Measurements from ENCODE around the gene NHERF1. TPM values are rescaled to one million over a fixed set of nuclear protein-coding genes. Genes with fewer than 3 reads are reported as not detected.

Gene NHERF1
- total RNA-seq, 1 experiment from 2014 or later, result 83.6 TPM

- intact Hi-C loops (cut with micrococcal nuclease; ENCODE audit: unreplicated experiment), result loop anchor here (1.0 to 5.0 kb wide), 5 partner anchors 27 to 217 kb away; no protein-coding TSS in a partner anchor
- Histone ChIP-seq H3K4me1 (replicated peaks; ENCODE audit: insufficient read depth) (peaks cover 32% of the 10 kb centered on the region), H2AFZ (no peak overlapping the region), H3F3A (ENCODE audit: insufficient read depth, low read depth) (peaks cover 9% of the 10 kb centered on the region; the same call in 1 of the 2 replicates), H3K4me3 (no peak overlapping the region), H3K27ac (no peak overlapping the region), H3K79me2 (ENCODE audit: low read depth) (peaks cover 2% of the 10 kb centered on the region), H4K20me1 (ENCODE audit: insufficient read depth) (no peaks in the 10 kb centered on the region), H3K9me2 (ENCODE audit: insufficient read depth) (no peaks in the 10 kb centered on the region), H3K36me3 (ENCODE audit: low read depth) (no peaks in the 10 kb centered on the region), H3K4me2 (no peak overlapping the region), H3K9me3 (ENCODE audit: insufficient read depth, low read depth) (no peaks in the 10 kb centered on the region), H3K27me3 (ENCODE audit: insufficient read depth, low read depth) (no peaks in the 10 kb centered on the region)
- DNase-seq, result no peak
- no TSS peak for BruUV-seq (replicated peaks)
- ChIA-PET CTCF (no interaction called here), POLR2A (ENCODE audit: unreplicated experiment) (no interaction called here)
- no peak for TF ChIP-seq EZH2 (IDR thresholded peaks at IDR 0.05; ENCODE audit: low read depth)
- TF ChIP-seq CTCF (conservative IDR thresholded peaks at IDR 0.05), result no peak
Measured at GRCh38 chr17:74743755-74744154, 4.7 kb upstream of the NHERF1 start.

- Histone ChIP-seq H3K79me2 (ENCODE audit: low read depth) (peaks cover 8% of the 10 kb centered on the region), H4K20me1 (ENCODE audit: insufficient read depth) (no peaks in the 10 kb centered on the region), H3K9me2 (ENCODE audit: insufficient read depth) (no peaks in the 10 kb centered on the region), H3K4me2 (no peak overlapping the region), H3K4me3 (no peak overlapping the region), H3F3A (ENCODE audit: insufficient read depth, low read depth) (peaks cover 9% of the 10 kb centered on the region; the same call in 1 of the 2 replicates), H3K27ac (no peak overlapping the region), H3K4me1 (replicated peaks; ENCODE audit: insufficient read depth) (peaks cover 29% of the 10 kb centered on the region), H2AFZ (no peak overlapping the region), H3K36me3 (ENCODE audit: low read depth) (no peaks in the 10 kb centered on the region), H3K9me3 (ENCODE audit: insufficient read depth, low read depth) (no peaks in the 10 kb centered on the region), H3K27me3 (ENCODE audit: insufficient read depth, low read depth) (no peaks in the 10 kb centered on the region)
- intact Hi-C loops (cut with micrococcal nuclease; ENCODE audit: unreplicated experiment), result loop anchor here (1.0 to 5.0 kb wide), 5 partner anchors 26 to 216 kb away; no protein-coding TSS in a partner anchor
- no TSS peak for BruUV-seq (replicated peaks)
- POLR2A ChIA-PET (ENCODE audit: unreplicated experiment), result no interaction called here
- no peak for TF ChIP-seq CTCF (conservative IDR thresholded peaks at IDR 0.05)
- TF ChIP-seq EZH2 (IDR thresholded peaks at IDR 0.05; ENCODE audit: low read depth), result no peak
- CTCF ChIA-PET, result interaction anchor here (0.7 to 1.9 kb wide), 7 partner anchors 25 to 216 kb away, joined by 4 to 12 read pairs (median 4); partner anchors contain the start of genes FDXR and NAT9
- DNase-seq, result no peak
Measured at GRCh38 chr17:74744349-74744713, 4.1 kb upstream of the NHERF1 start.

GRCh38 chr17:74744714-74745547 is 3.5 kb upstream of the NHERF1 start:
- DNase-seq, result peak; percentile 57 to 91
- Histone ChIP-seq H3K27me3 (ENCODE audit: insufficient read depth, low read depth) (no peaks in the 10 kb centered on the region), H3K9me2 (ENCODE audit: insufficient read depth) (no peaks in the 10 kb centered on the region), H3K4me3 (no peak overlapping the region), H3K36me3 (ENCODE audit: low read depth) (no peaks in the 10 kb centered on the region), H3K9me3 (ENCODE audit: insufficient read depth, low read depth) (no peaks in the 10 kb centered on the region), H3F3A (ENCODE audit: insufficient read depth, low read depth) (peaks cover 9% of the 10 kb centered on the region; the same call in 1 of the 2 replicates), H3K27ac (no peak overlapping the region), H2AFZ (no peak overlapping the region), H3K79me2 (ENCODE audit: low read depth) (peaks cover 14% of the 10 kb centered on the region), H3K4me1 (replicated peaks; ENCODE audit: insufficient read depth) (peaks cover 31% of the 10 kb centered on the region), H3K4me2 (no peak overlapping the region), H4K20me1 (ENCODE audit: insufficient read depth) (no peaks in the 10 kb centered on the region)
- peak; percentile 99 for TF ChIP-seq CTCF (conservative IDR thresholded peaks at IDR 0.05)
- no peak for TF ChIP-seq EZH2 (IDR thresholded peaks at IDR 0.05; ENCODE audit: low read depth)
- ChIA-PET POLR2A (ENCODE audit: unreplicated experiment) (interaction anchor here (0.7 kb wide), 1 partner anchor 98 kb away, joined by 5 read pairs; no protein-coding TSS in a partner anchor), CTCF (interaction anchor here (0.6 to 1.9 kb wide), 14 partner anchors 15 to 216 kb away, joined by 3 to 12 read pairs (median 4); partner anchors contain the start of genes FDXR and NAT9)
- no TSS peak for BruUV-seq (replicated peaks)
- intact Hi-C loops (cut with micrococcal nuclease; ENCODE audit: unreplicated experiment), result loop anchor here (1.0 to 5.0 kb wide), 5 partner anchors 25 to 215 kb away; no protein-coding TSS in a partner anchor
